T-helper 1 cell treated with Interleukin-12 subunit alpha and Interleukin-12 subunit beta and Interleukin-4 antibody, amounts not matched to agents 30 ng/mL and 1 ng/mL, for 36 hours (primary cell): ENCODE results near the gene GPR68. TPM values are rescaled to one million over a fixed set of nuclear protein-coding genes. Genes with fewer than 3 reads are reported as not detected.
"Not testable (repeated sequence)": the region's sequence is repeated elsewhere in the genome, so short reads cannot be mapped to it uniquely, and the experiment has no call there.

Experiments
- intact Hi-C: fragments of 100-400 bp; cut with micrococcal nuclease; formaldehyde crosslinking; loops from one replicate; pipeline ENCODE4 v1.15.1; 2024
- total RNA-seq: library from RNA; stranded (reverse); gene quantifications from 2 replicates; pipeline ENCODE4 v1.2.3, GENCODE V29; 2022

Gene GPR68
- total RNA-seq, 1 donor from 2014 or later = 43.8 TPM

GRCh38 chr14:91202234-91202974 is 42.1 kb downstream of the GPR68 start:
- intact Hi-C loops = no loop called here

GRCh38 chr14:91200802-91201201 is 43.7 kb downstream of the GPR68 start:
- intact Hi-C loops = not testable (repeated sequence)

GRCh38 chr14:91197631-91198030 is 46.9 kb downstream of the GPR68 start:
- intact Hi-C loops = no loop called here

- intact Hi-C loops = no loop called here
Observed at GRCh38 chr14:91195881-91196280, 48.6 kb downstream of the GPR68 start.

- intact Hi-C loops = no loop called here
Observed at GRCh38 chr14:91193069-91193468, 51.4 kb downstream of the GPR68 start.

- intact Hi-C loops = no loop called here
Observed at GRCh38 chr14:91190853-91191252, 53.7 kb downstream of the GPR68 start.

GRCh38 chr14:91187271-91187670 is 57.2 kb downstream of the GPR68 start:
- intact Hi-C loops = no loop called here

- intact Hi-C loops = no loop called here
Observed at GRCh38 chr14:91186515-91187066, 57.9 kb downstream of the GPR68 start.

GRCh38 chr14:91185721-91186120 is 58.8 kb downstream of the GPR68 start:
- intact Hi-C loops = no loop called here

GRCh38 chr14:91184559-91184958 is 59.9 kb downstream of the GPR68 start:
- intact Hi-C loops = no loop called here

- intact Hi-C loops = not testable (repeated sequence)
Observed at GRCh38 chr14:91182753-91183152, 61.8 kb downstream of the GPR68 start.

Other genes starting within 250 kb of the GPR68 start
- 47.2 and 49.6 TPM in 2 replicates for gene RPS6KA5, start 184.1 kb downstream of the GPR68 start, total RNA-seq
- gene DGLUCY, start 130.6 kb downstream of the GPR68 start, total RNA-seq = 87.4 and 93.0 TPM in 2 replicates
- gene CCDC88C, start 173.1 kb upstream of the GPR68 start, total RNA-seq = 189 and 196 TPM in 2 replicates